Activated CD8-positive, alpha-beta memory T cell treated with anti-CD3 and anti-CD28 coated beads, Interleukin-2, amount 50 U/mL, for 1 hour (primary cell): ENCODE results near the gene ATP2C2.
"Not testable (repeated sequence)": the region's sequence is repeated elsewhere in the genome, so short reads cannot be mapped to it uniquely, and the experiment has no call there.

Experiments used
- DNase-seq: peaks from one replicate; pipeline ENCODE4 v3.0.0-alpha.2; 2020; ENCODE audit errors: extremely low read depth

ATP2C2 gene

GRCh38 chr16:84418056-84418849 lies 49.9 kb downstream of the ATP2C2 start:
- no peak for DNase-seq

- no peak for DNase-seq
These were observed 51.4 kb downstream of the ATP2C2 start for GRCh38 chr16:84419730-84420129.

GRCh38 chr16:84420556-84420955 lies 52.2 kb downstream of the ATP2C2 start:
- DNase-seq, result not testable (repeated sequence)

- no peak for DNase-seq
These were observed 53.0 kb downstream of the ATP2C2 start for GRCh38 chr16:84421081-84421937.

- no peak for DNase-seq
These were observed 53.5 kb downstream of the ATP2C2 start for GRCh38 chr16:84421938-84422220.

GRCh38 chr16:84423416-84423837 lies 55.1 kb downstream of the ATP2C2 start:
- DNase-seq, result no peak

GRCh38 chr16:84425696-84426095 lies 57.4 kb downstream of the ATP2C2 start:
- DNase-seq, result no peak

GRCh38 chr16:84426804-84427203 lies 58.5 kb downstream of the ATP2C2 start:
- no peak for DNase-seq

GRCh38 chr16:84427553-84427952 lies 59.2 kb downstream of the ATP2C2 start:
- DNase-seq, result no peak

GRCh38 chr16:84430860-84431259 lies 62.5 kb downstream of the ATP2C2 start:
- no peak for DNase-seq

GRCh38 chr16:84434800-84435199 lies 66.5 kb downstream of the ATP2C2 start:
- no peak for DNase-seq

- DNase-seq, result no peak
These were observed 67.9 kb downstream of the ATP2C2 start for GRCh38 chr16:84436196-84436595.

- DNase-seq, result no peak
These were observed 70.8 kb downstream of the ATP2C2 start for GRCh38 chr16:84438971-84439696.

- DNase-seq, result no peak
These were observed 74.2 kb downstream of the ATP2C2 start for GRCh38 chr16:84442416-84443145.

GRCh38 chr16:84443166-84443802 lies 74.9 kb downstream of the ATP2C2 start:
- DNase-seq, result no peak

GRCh38 chr16:84444476-84444875 lies 76.1 kb downstream of the ATP2C2 start:
- DNase-seq, result no peak

GRCh38 chr16:84446084-84446483 lies 77.7 kb downstream of the ATP2C2 start:
- DNase-seq, result no peak

- no peak for DNase-seq
These were observed 78.5 kb downstream of the ATP2C2 start for GRCh38 chr16:84446596-84447392.

- DNase-seq, result no peak
These were observed 80.1 kb downstream of the ATP2C2 start for GRCh38 chr16:84448444-84448843.
